Activated naive CD4-positive, alpha-beta T cell treated with anti-CD3 and anti-CD28 coated beads, Interleukin-2, amount 50 U/mL, for 72 hours (primary cell): ENCODE data around the gene IL11RA. TPM values are rescaled to one million over a fixed set of nuclear protein-coding genes. Genes with fewer than 3 reads are reported as not detected.

Experiments used
- ATAC-seq, 2 donors: fragments of 150-1000 bp; cut with Tn5 transposase; 2 replicates each; pipeline ENCODE4 v1.10.0; 2021; ENCODE audit warnings: mild to moderate bottlenecking in 2 of 2, moderate library complexity in 2 of 2
- DNase-seq, 2 donors: peaks; one replicate each; pipeline ENCODE4 v3.0.0; 2021 to 2022; ENCODE audit warnings: low spot score in 2 of 2
- H3K27ac Mint-ChIP-seq, 2 donors: one replicate each; pipeline ENCODE4 v1.8.0; 2022; ENCODE audit warnings: mild to moderate bottlenecking in 2 of 2, mixed read lengths in 2 of 2
- H3K36me3 Mint-ChIP-seq, 2 donors: one replicate each; pipeline ENCODE4 v1.8.0; 2022; ENCODE audit warnings: mixed read lengths in 2 of 2
- H3K9me3 Mint-ChIP-seq, 2 donors: one replicate each; pipeline ENCODE4 v1.8.0; 2022; ENCODE audit warnings: mixed read lengths in 2 of 2
- total RNA-seq, 2 donors: library from RNA; stranded (reverse); gene quantifications; one replicate each; pipeline ENCODE4 v1.2.3, GENCODE V29; 2022

Gene IL11RA
- 10 to 100 TPM; 41.8 to 44.2 TPM for total RNA-seq

GRCh38 chr9:34651876-34652601, at the start of gene IL11RA:
Gene IL11RA, plus strand, starts transcription at chr9:34652185. Its CDS starts 3,033 bp downstream, at chr9:34655218.
- no peaks in the 10 kb centered on the region for H3K9me3 Mint-ChIP-seq
- DNase-seq (peak in 1 of 2 donors; percentile 46), ATAC-seq (peak; percentile 84 to 86)
- peaks cover 23 to 26% of the 10 kb centered on the region in 2 donors for H3K36me3 Mint-ChIP-seq
- H3K27ac Mint-ChIP-seq: peak within 1 kb of the TSS; percentile 13 to 62

- peak; percentile 90 to 92 for ATAC-seq
- peak; percentile 71 to 88 for DNase-seq
These were observed 48.3 kb upstream of the IL11RA start for GRCh38 chr9:34603610-34604231.

DNA sequence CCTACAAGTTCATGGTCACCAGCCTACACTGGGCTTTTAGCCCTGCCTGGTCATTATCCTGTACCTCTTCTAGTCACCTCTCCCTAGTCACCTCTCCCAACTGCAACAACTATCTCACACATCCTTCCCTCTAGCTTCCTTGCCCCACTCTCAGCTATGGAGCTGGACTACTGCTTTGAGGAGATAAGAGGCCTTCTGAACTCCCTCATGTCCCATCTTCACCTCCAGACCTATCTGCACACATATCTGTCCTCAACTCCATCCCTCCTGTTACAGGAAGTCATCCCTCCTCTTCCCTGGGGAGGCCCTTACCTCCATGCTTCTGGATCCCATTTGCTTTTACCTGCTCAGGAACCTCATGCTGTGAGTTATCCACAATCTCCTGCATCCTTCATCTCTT, 45.8 kb upstream of the IL11RA start:
- peaks cover under 1% of the 10 kb centered on the region in 2 donors for H3K36me3 Mint-ChIP-seq
- DNase-seq: no peak
- no peak overlapping the region for H3K27ac Mint-ChIP-seq
- H3K9me3 Mint-ChIP-seq: no peaks in the 10 kb centered on the region
- ATAC-seq: no peak

More at GRCh38 chr9:34603610-34604231, 48.3 kb upstream of the IL11RA start:
- H3K27ac Mint-ChIP-seq: no peak overlapping the region
- H3K9me3 Mint-ChIP-seq: no peaks in the 10 kb centered on the region
- H3K36me3 Mint-ChIP-seq: no peaks in the 10 kb centered on the region

- Mint-ChIP-seq H3K36me3 (peaks cover 7% of the 10 kb centered on the region in 2 donors), H3K27ac (no peak overlapping the region), H3K9me3 (no peaks in the 10 kb centered on the region)
- no peak for DNase-seq
- no peak for ATAC-seq
These were observed 45.1 kb upstream of the IL11RA start for GRCh38 chr9:34606905-34607304.

GRCh38 chr9:34607331-34607730, 44.7 kb upstream of the IL11RA start:
- no peak overlapping the region for H3K27ac Mint-ChIP-seq
- no peaks in the 10 kb centered on the region for H3K9me3 Mint-ChIP-seq
- peaks cover 7% of the 10 kb centered on the region in 2 donors for H3K36me3 Mint-ChIP-seq
- ATAC-seq (no peak), DNase-seq (no peak)

DNA sequence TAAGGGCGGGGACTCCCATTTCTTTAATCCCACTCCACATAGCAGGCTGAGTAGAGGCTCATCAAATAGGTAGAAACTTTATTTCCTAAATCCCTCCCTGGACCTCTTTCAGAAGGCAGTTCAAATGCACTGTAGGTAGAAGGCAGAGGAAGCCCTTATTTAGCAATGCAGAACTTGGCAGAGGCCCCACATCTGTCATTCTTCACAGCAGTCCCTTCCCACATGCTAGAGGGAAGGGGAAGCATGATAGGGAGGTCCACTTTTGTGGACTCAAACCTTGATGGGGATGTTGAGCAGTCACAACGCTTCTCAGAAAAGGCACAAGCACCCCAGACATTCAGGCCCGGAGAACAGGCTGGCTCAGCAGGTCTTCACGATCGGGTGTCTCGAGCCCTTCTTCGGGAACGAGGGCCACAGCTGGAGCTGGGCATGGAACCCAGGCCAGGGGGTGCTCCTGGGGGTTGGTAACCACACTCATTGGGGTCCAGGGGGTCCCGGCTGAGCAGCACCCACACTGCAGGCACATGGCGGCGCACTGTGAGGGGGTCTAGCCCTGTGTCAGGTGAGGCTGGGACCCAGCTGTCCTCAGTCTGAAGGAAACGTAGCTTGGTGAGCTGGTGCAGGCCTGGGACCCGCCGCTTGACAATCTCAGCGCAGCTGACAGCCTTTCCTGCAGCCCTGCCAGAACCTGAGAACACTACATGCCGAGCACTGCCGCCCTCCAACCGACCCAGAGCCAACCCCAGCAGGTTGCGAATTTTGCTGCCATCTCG, 41.4 kb upstream of the IL11RA start:
- H3K36me3 Mint-ChIP-seq: peaks cover 7% of the 10 kb centered on the region in 2 donors
- ATAC-seq (no peak), DNase-seq (no peak)
- peak overlapping the region in 1 of 2 donors; percentile 94 for H3K27ac Mint-ChIP-seq
- H3K9me3 Mint-ChIP-seq: no peaks in the 10 kb centered on the region

DNA sequence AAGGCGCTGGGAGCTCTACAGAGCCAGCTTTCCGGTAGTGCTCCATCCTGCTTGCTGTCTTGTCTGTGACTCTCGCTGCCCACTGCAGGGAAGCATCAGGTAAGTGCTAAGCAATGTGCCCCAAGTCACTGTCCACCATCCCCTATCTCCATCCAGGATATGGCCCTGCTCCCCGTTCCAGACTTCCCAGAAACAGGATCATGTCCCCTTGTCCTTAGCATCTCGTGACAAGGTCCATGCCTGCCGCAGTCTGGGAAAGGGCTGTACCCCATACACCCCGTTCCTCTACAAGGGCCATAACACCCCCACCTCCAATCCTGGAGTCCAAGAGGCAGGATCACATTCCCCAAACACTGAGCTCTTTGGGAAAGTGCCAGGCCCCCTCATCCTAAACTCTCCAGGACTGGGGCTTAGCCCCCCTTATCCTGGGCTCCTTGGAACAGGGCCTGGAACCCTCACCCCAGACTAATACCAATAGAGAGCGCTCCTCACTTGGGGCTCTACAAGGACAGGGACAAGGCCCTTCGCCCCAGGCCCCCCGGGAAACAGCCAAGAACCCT, 40.7 kb upstream of the IL11RA start:
- Mint-ChIP-seq H3K36me3 (peaks cover 7% of the 10 kb centered on the region in 2 donors), H3K9me3 (no peaks in the 10 kb centered on the region), H3K27ac (peak overlapping the region; percentile 94 to 97)
- ATAC-seq (peak; percentile 4 to 5), DNase-seq (no peak)

DNA sequence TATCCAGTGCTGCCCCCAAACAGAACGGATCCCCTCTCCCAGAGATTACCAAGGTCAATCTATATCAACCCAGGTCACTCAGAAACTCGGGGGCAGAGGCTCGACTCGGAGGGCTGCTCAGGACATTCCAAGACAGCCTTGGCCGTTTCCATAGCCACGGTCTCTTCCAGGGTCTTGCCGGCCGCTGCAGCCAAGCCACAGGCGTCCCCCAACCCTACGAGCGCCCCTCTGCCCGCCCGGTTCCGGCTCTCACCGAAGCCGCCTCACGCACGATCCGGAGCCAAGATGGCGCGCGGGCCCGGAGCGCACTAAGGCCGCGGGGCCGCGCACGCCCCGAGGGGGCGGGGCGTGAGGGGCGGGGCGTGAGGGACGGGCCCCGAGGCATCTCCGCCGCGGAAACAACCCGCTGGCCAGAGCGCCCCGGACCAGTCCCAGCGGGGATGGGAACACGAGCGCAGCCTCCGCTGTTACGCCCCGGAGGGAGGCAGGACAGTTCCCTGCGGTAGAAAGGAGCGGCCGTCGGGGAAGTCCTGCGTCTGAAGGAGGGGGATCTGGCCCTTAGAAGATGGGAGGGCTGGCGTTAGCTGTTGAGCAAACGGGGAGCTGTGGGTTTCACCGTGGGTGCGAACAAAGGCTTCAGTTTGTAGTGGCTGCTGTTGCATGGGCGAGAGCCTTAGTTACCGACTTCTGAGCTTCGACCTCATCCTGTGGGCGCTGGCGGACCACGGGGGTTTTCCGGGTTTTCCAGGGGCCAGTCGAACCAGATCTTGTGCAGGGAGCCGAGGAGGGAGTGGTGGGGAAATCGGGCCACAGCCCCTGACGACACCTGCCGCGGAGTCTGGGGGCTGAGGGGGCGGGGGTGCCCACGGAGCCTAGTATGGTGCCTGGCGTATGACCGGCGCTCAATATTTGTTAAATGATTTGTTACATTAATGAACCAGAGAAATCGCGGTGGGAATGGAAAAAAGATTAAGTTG, 39.9 kb upstream of the IL11RA start, which contains the start of gene RPP25L:
TSS of gene RPP25L (minus strand) at position 287 of the 977 bp plus-strand sequence. CDS start 801 bp downstream, outside the sequence.
- ATAC-seq: peak; percentile 91 to 97
- no peaks in the 10 kb centered on the region for H3K9me3 Mint-ChIP-seq

DNA sequence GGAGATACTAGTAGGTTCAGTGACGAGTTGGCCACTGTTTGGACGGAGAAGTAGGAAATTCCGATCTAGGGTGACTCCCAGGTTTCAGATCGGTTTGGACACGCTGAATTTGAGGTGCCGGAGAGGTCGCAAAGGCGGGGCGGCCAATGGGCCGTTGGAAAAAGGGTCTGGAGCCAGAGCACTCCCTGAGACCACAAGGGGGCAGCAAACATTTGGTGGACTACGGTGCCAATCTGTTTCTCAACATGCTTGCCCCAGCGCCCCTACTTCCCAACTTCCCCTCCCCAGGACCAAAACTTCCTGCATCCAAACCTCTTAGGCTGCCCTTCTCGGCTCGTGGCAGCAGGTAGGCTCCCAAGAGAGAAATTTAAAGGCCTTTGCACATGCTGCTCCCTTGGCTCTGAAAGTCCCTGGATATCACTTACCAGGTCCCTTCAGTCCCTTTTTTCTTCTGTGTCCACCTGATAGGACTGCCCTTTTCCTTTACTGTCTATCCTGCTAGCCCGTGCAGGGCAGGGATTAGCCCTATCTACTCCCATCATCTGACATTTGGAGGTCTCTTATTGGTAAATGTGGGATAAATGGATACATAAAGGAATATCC, 39.1 kb upstream of the IL11RA start:
- Mint-ChIP-seq H3K36me3 (peaks cover 7% of the 10 kb centered on the region in 2 donors), H3K27ac (peak overlapping the region; percentile 81 to 94), H3K9me3 (no peaks in the 10 kb centered on the region)
- ATAC-seq (peak; percentile 48 to 60), DNase-seq (peak; percentile 69 to 79)

More for the DNA sequence above, 39.9 kb upstream of the IL11RA start, which contains the start of gene RPP25L:
- DNase-seq: peak; percentile 88 to 90
- Mint-ChIP-seq H3K27ac (peak within 1 kb of the TSS; percentile 94 to 97), H3K36me3 (peaks cover 7% of the 10 kb centered on the region in 2 donors)

- ATAC-seq: no peak
- H3K9me3 Mint-ChIP-seq: no peaks in the 10 kb centered on the region
These were observed 36.9 kb upstream of the IL11RA start for GRCh38 chr9:34615132-34615531.

DNA sequence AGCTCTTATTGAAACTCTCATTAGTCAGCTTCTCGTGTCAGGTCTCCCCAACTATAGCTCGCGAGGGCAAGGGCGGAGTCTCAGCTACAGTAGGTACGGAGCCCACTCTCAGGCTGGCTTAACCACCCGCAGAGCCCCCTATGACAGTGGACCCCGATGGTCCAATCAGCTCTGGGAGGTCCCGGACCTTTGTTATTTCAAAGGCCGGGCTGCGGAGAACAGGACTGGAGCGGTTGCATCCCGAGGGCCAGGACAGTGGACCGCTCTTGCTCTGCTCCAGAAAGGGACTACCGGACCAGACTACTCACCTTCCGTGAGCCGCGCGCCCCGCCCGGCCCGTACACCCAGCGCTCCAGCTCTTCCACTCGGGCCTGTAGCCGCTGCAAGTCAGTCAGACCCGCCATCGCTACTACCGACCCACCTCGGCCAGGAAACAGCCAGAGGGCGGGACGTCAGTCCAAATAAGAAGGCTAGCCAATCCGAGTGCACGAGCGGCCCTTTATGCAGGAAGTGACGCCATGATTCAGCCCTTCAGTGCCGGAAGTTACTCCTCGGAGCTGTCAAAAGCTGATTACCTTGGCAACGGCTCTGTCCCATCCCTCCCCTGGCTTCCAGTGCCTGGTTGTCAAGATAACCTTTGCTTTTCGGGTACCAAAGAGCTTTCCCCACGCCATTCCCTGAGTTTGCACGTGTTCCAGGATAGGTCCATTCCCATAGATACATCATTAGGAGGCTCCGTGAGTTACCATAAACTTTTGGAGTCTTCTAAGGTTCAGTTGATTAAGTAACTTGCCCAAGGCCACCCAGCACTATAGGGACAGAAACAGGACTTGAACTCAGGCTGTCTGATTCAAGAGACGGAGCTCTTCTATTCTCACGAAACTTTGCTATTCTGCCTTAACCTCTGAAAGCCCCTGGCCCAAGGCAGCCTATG, 31.7 kb upstream of the IL11RA start, which contains the start of gene DCTN3:
TSS of gene DCTN3 (minus strand) at position 435 of the 934 bp plus-strand sequence. CDS start at position 404, 31 bp downstream.
- no peaks in the 10 kb centered on the region for H3K9me3 Mint-ChIP-seq
- peaks cover 5 to 19% of the 10 kb centered on the region in 2 donors for H3K36me3 Mint-ChIP-seq
- DNase-seq (peak; percentile 84 to 89), ATAC-seq (peak; percentile 99)
- H3K27ac Mint-ChIP-seq: peak within 1 kb of the TSS; percentile 90 to 94

More at GRCh38 chr9:34615132-34615531, 36.9 kb upstream of the IL11RA start:
- Mint-ChIP-seq H3K27ac (no peak overlapping the region), H3K36me3 (peaks cover 7 to 11% of the 10 kb centered on the region in 2 donors)
- no peak for DNase-seq

GRCh38 chr9:34623374-34624235, 28.4 kb upstream of the IL11RA start:
- DNase-seq: no peak
- no peaks in the 10 kb centered on the region for H3K9me3 Mint-ChIP-seq
- ATAC-seq: no peak
- peaks cover 5 to 23% of the 10 kb centered on the region in 2 donors for H3K36me3 Mint-ChIP-seq
- no peak overlapping the region for H3K27ac Mint-ChIP-seq

GRCh38 chr9:34624475-34625185, 27.4 kb upstream of the IL11RA start:
- peaks cover 5 to 25% of the 10 kb centered on the region in 2 donors for H3K36me3 Mint-ChIP-seq

More at GRCh38 chr9:34624475-34625185, 27.4 kb upstream of the IL11RA start:
- Mint-ChIP-seq H3K9me3 (no peaks in the 10 kb centered on the region), H3K27ac (no peak overlapping the region)
- DNase-seq (no peak), ATAC-seq (no peak)
